ENCODE data around the gene CR1.
"Not testable (repeated sequence)": the region's sequence is repeated elsewhere in the genome, so short reads cannot be mapped to it uniquely, and the experiment has no call there.

Gene CR1

DNA sequence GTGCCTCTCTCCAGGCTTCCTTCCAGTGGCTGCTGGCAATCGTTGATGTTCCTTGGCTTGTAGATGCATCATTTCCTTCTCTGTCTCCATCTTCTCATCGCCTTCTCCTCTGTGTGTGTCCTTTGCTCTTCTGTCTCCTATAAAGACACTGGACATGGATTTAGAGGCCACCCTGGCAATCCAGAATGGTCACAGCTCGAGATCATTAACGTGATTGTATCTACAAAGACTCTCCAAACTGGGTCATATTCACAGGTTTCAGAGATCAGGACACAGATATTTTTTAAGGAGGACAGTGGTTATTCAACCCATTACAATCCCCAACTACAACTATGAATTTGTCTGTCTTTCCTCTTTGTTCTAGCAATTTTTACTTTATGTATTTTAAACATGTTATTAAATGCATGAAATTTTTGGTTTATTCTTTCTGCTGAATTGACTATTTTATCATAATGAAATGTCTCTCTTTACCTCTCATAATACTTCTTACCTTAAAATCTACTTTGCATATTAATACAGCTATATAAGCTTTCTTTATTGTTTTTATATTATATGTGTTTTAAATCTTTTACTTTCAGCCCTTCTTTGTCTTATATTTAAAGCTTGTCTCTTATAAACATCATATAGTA is 22.8 kb downstream of the CR1 start:
- Histone ChIP-seq H3K9me3 (ENCODE audit: low read length) (no peaks in the 10 kb centered on the region), H3K4me1 (ENCODE audit: insufficient read depth, low read length) (no peaks in the 10 kb centered on the region), H3K36me3 (ENCODE audit: insufficient read depth, low read length) (no peaks in the 10 kb centered on the region), H3K4me3 (ENCODE audit: low read length) (no peak overlapping the region), H2AFZ (ENCODE audit: low read depth, low read length) (no peak overlapping the region), H3K27me3 (ENCODE audit: insufficient read depth, low read length) (no peaks in the 10 kb centered on the region)

DNA sequence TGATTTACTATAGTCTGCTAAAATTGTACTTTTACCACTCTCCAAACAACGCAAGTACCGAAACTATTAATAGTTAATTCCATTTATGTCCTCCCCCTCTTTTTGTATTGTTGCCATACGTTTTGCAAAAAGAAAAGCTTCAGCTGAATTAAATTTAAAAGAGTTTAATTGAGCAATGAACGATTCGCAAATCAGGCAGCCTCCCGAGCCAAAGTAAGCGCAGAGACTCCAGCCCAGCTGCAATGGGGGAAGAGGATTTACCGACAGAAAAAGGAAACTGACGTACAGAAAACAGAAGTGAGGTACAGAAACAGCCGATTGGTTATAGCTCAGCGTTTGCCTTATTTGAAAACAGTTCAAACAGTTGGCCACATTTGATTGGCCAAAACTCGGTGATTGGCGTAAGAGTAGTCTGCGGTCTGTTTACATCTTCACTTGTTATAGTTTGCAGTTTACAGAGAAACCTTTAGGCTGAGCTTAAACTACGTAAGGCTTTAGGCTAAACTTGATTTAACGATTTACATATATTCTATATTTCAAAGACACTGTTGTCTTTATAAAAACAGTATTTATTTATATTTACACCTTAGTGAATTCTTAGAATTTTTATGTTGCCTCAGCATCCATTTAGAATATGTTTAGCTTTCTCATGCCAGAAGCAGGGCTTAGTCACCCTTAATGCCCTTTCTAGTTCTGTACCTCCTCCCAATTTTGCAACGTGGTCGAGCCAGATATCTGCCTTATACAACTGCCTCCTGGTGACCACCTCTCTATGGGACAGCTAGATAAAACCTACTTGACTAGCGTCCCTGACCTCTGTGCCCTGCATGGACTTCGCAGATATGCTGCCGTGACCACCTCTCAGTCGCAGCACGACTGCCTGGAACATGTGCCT is 23.8 kb downstream of the CR1 start:
- H3K4me1 ChIP-seq (ENCODE audit: insufficient read depth, low read length), result no peaks in the 10 kb centered on the region
- no peaks in the 10 kb centered on the region for H3K36me3 ChIP-seq (ENCODE audit: insufficient read depth, low read length)
- no peak overlapping the region for H2AFZ ChIP-seq (ENCODE audit: low read depth, low read length)
- H3K4me3 ChIP-seq (ENCODE audit: low read length), result no peak overlapping the region
- no peaks in the 10 kb centered on the region for H3K9me3 ChIP-seq (ENCODE audit: low read length)
- H3K27me3 ChIP-seq (ENCODE audit: insufficient read depth, low read length), result no peaks in the 10 kb centered on the region

DNA sequence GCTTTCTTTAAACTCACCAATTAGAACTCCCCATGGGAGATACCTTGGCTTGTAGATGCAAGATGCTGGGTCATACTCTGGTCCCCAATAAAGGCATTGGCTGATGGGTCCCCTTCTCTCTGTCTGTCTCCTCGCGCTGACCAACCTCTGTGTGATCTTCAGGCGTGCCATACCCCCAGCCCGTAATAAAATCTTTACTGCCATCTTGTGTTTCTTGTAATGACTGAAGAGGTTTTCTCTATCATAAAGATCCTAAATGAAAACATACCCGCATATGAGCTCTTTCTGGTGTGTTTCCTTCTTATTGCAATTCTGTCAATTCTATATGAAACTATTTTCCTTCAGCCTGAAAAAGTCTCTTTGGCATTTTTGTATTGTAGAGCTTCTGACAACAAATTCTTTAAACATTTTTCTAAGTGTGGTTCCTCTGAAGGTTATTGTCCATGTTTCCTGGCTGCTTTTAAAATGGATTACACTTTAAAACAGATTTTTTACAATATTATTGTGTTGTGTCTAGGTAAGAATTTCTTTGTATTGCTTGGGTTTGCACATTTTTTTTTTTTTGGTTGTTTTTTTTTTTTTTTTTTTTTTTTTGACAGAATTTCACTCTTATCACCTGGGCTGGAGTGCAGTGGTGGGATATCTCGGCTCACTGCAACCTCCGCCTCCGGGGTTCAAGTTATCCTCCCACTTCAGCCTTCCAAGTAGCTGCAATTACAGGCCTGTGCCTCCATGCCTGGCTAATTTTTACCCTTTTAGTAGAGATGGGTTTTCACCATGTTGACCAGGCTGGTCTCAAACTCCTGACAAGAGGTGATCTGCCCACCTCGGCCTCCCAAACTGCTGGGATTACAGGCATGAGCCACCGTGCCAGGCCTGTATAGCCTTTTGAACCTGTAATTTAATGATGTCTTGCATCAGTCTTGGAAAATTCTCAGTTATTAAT is 24.7 kb downstream of the CR1 start:
- H3K27me3 ChIP-seq (ENCODE audit: insufficient read depth, low read length); H3K4me1 ChIP-seq (ENCODE audit: insufficient read depth, low read length); H3K4me3 ChIP-seq (ENCODE audit: low read length); H3K36me3 ChIP-seq (ENCODE audit: insufficient read depth, low read length); H3K9me3 ChIP-seq (ENCODE audit: low read length); H2AFZ ChIP-seq (ENCODE audit: low read depth, low read length): not testable (repeated sequence)

DNA sequence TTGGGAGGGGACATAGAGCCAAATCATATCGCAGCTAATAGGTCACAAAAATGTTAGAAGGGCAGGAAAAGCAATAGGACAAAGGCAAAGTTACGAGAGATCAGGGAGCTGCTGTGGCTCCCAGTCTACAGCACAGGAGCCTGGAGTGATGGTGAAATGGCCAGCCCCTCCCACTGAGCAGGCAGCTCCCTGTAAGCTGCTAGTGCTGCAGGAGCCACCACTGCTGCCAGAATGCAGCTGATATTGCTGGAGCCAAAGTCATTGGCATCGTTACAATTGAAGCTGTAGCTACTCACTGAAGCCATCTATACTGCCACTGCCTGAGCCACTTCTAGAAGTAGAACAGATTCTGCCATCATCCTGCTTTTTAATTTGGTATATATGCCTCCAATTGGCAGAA is 29.3 kb downstream of the CR1 start:
- not testable (repeated sequence) for H3K9me3 ChIP-seq (ENCODE audit: low read length); H3K27me3 ChIP-seq (ENCODE audit: insufficient read depth, low read length); H2AFZ ChIP-seq (ENCODE audit: low read depth, low read length); H3K36me3 ChIP-seq (ENCODE audit: insufficient read depth, low read length); H3K4me1 ChIP-seq (ENCODE audit: insufficient read depth, low read length); H3K4me3 ChIP-seq (ENCODE audit: low read length)

DNA sequence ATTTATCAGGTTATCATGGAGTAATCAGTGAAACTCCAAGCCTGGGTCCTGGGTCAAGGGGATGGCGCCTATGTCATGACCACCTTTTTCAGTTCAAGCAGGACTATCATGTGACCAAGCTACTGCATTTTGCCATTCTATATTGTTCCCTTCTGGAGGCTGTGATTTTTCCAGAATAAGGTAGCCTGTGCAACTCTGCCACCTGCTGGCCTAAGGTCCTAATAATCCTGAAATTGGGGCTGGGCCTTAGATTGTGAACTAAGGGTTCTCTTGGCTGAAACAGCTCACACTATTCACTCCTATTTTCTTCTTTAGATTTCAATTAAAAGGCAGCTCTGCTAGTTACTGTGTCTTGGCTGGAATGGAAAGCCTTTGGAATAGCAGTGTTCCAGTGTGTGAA is 32.4 kb downstream of the CR1 start:
- not testable (repeated sequence) for H3K4me3 ChIP-seq (ENCODE audit: low read length); H3K36me3 ChIP-seq (ENCODE audit: insufficient read depth, low read length); H3K4me1 ChIP-seq (ENCODE audit: insufficient read depth, low read length); H3K27me3 ChIP-seq (ENCODE audit: insufficient read depth, low read length); H3K9me3 ChIP-seq (ENCODE audit: low read length); H2AFZ ChIP-seq (ENCODE audit: low read depth, low read length)

DNA sequence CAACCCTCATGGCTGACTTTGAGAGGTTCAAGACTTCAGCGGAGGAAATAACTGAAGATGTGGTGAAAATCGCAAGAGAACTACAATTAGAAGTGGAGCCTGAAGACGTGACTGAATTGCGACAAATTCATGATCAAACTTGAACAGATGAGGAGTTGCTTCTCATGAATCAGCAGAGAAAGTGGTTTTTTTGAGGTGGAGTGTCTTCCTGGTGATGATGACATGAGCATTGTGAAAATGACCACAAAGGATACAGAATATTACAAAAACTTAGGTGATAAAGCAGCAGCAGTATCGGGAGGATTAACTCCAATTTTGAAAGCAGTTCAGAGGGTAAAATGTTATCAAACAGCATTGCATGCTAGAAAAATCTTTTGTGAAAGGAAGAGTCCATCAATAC is 40.3 kb downstream of the CR1 start:
- H3K36me3 ChIP-seq (ENCODE audit: insufficient read depth, low read length); H3K27me3 ChIP-seq (ENCODE audit: insufficient read depth, low read length); H2AFZ ChIP-seq (ENCODE audit: low read depth, low read length); H3K4me3 ChIP-seq (ENCODE audit: low read length); H3K9me3 ChIP-seq (ENCODE audit: low read length); H3K4me1 ChIP-seq (ENCODE audit: insufficient read depth, low read length): not testable (repeated sequence)

DNA sequence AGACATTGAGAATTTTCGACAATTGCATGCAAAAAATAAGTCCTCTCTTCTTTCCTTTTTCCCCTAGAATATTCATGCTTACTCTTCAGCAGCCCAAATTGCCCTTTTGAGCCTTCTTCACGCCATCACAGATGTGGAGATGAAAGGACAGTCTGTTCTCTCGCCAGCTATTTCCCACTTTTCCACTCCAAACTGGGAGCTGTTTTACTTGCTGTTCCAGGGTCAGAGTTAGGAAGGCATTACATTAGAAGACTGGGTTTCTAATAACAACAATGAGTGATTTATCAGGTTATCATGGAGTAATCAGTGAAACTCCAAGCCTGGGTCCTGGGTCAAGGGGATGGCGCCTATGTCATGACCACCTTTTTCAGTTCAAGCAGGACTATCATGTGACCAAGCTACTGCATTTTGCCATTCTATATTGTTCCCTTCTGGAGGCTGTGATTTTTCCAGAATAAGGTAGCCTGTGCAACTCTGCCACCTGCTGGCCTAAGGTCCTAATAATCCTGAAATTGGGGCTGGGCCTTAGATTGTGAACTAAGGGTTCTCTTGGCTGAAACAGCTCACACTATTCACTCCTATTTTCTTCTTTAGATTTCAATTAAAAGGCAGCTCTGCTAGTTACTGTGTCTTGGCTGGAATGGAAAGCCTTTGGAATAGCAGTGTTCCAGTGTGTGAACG is 50.9 kb downstream of the CR1 start:
- not testable (repeated sequence) for H3K4me1 ChIP-seq (ENCODE audit: insufficient read depth, low read length); H3K27me3 ChIP-seq (ENCODE audit: insufficient read depth, low read length); H3K9me3 ChIP-seq (ENCODE audit: low read length); H3K36me3 ChIP-seq (ENCODE audit: insufficient read depth, low read length); H2AFZ ChIP-seq (ENCODE audit: low read depth, low read length); H3K4me3 ChIP-seq (ENCODE audit: low read length)

DNA sequence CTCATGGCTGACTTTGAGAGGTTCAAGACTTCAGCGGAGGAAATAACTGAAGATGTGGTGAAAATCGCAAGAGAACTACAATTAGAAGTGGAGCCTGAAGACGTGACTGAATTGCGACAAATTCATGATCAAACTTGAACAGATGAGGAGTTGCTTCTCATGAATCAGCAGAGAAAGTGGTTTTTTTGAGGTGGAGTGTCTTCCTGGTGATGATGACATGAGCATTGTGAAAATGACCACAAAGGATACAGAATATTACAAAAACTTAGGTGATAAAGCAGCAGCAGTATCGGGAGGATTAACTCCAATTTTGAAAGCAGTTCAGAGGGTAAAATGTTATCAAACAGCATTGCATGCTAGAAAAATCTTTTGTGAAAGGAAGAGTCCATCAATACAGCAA is 58.9 kb downstream of the CR1 start:
- not testable (repeated sequence) for H3K36me3 ChIP-seq (ENCODE audit: insufficient read depth, low read length); H2AFZ ChIP-seq (ENCODE audit: low read depth, low read length); H3K27me3 ChIP-seq (ENCODE audit: insufficient read depth, low read length); H3K4me1 ChIP-seq (ENCODE audit: insufficient read depth, low read length); H3K4me3 ChIP-seq (ENCODE audit: low read length); H3K9me3 ChIP-seq (ENCODE audit: low read length)

DNA sequence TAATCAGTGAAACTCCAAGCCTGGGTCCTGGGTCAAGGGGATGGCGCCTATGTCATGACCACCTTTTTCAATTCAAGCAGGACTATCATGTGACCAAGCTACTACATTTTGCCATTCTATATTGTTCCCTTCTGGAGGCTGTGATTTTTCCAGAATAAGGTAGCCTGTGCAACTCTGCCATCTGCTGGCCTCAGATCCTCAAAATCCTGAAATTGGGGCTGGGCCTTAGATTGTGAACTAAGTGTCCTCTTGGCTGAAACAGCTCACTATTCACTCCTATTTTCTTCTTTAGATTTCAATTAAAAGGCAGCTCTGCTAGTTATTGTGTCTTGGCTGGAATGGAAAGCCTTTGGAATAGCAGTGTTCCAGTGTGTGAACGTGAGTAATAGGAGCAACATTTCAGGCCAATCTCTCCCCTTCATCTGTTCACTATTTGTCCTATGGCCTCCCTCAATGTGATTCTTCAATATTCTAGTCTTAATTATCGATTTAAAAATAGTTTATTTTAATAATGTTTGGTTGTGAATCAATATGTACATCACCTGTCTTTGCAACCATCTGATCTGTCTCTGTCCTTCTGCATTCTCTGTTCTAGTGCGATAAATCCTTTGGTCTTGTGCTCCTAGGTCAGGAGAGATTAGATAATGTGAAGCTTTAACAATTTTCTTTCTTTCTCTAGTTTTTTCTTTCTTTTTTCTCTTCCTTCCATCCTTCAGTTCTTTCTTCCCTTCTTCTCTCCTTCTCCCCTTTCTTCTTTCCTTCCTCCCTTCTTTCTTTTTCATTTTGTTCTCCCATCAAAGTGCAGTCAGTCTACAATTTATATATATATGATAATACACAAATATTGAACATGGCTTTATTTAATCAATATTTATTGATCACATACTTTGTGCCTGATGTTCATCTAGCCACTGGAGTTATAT is 69.8 kb downstream of the CR1 start:
- H2AFZ ChIP-seq (ENCODE audit: low read depth, low read length), result no peak overlapping the region
- no peak overlapping the region for H3K4me3 ChIP-seq (ENCODE audit: low read length)
- H3K4me1 ChIP-seq (ENCODE audit: insufficient read depth, low read length), result no peaks in the 10 kb centered on the region
- H3K9me3 ChIP-seq (ENCODE audit: low read length), result no peaks in the 10 kb centered on the region
- H3K36me3 ChIP-seq (ENCODE audit: insufficient read depth, low read length), result no peaks in the 10 kb centered on the region
- no peaks in the 10 kb centered on the region for H3K27me3 ChIP-seq (ENCODE audit: insufficient read depth, low read length)

DNA sequence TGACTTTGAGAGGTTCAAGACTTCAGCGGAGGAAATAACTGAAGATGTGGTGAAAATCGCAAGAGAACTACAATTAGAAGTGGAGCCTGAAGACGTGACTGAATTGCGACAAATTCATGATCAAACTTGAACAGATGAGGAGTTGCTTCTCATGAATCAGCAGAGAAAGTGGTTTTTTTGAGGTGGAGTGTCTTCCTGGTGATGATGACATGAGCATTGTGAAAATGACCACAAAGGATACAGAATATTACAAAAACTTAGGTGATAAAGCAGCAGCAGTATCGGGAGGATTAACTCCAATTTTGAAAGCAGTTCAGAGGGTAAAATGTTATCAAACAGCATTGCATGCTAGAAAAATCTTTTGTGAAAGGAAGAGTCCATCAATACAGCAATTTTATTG is 76.0 kb downstream of the CR1 start:
- H2AFZ ChIP-seq (ENCODE audit: low read depth, low read length); H3K9me3 ChIP-seq (ENCODE audit: low read length); H3K36me3 ChIP-seq (ENCODE audit: insufficient read depth, low read length); H3K4me3 ChIP-seq (ENCODE audit: low read length); H3K27me3 ChIP-seq (ENCODE audit: insufficient read depth, low read length); H3K4me1 ChIP-seq (ENCODE audit: insufficient read depth, low read length): not testable (repeated sequence)

DNA sequence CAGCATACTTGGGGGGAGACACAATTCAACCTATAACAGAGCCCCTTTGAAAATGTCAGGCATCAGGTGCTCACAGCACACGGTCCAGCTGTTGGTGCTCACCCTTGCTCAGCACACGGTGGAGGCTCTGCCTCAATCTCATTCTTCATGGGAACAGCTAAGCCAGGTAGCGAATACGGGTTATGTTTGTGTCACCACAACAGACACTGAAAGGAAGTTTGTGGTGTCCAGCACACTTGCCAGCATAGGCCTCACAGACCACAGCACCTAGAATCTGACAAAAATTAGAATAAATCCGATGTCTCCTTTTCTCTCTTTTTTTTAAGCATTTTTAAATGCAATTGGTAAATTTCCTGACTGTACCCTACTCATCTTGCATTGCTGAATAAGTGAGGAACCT is 77.1 kb downstream of the CR1 start:
- not testable (repeated sequence) for H3K9me3 ChIP-seq (ENCODE audit: low read length); H3K27me3 ChIP-seq (ENCODE audit: insufficient read depth, low read length); H3K4me1 ChIP-seq (ENCODE audit: insufficient read depth, low read length); H2AFZ ChIP-seq (ENCODE audit: low read depth, low read length); H3K4me3 ChIP-seq (ENCODE audit: low read length); H3K36me3 ChIP-seq (ENCODE audit: insufficient read depth, low read length)

DNA sequence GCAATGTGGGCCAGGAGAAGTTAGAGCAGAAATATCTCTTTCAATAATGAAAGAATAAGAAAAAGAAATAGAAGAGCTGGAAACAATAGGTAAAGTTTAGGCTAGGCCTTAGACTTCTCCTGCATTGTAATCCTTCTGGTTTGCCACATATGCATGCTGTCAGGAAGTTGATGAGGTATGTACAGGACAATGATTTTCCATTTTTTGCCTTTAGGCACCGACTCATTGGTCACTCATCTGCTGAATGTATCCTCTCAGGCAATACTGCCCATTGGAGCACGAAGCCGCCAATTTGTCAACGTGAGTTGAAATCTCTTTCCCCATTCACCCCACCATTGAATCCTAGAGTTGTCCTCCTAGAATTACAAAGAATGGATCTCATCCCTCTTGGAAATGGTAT is 79.4 kb downstream of the CR1 start:
- H3K9me3 ChIP-seq (ENCODE audit: low read length); H3K36me3 ChIP-seq (ENCODE audit: insufficient read depth, low read length): not testable (repeated sequence)

More for the DNA sequence above, 79.4 kb downstream of the CR1 start:
- not testable (repeated sequence) for H3K27me3 ChIP-seq (ENCODE audit: insufficient read depth, low read length); H2AFZ ChIP-seq (ENCODE audit: low read depth, low read length); H3K4me3 ChIP-seq (ENCODE audit: low read length); H3K4me1 ChIP-seq (ENCODE audit: insufficient read depth, low read length)

All from neuron (in vitro differentiated cells).